Activated T-helper 1 cell treated with anti-CD3 and anti-CD28 coated beads, Interleukin-12 subunit alpha, Interleukin-12 subunit beta, Interleukin-2, Interleukin-4 antibody, amounts not matched to agents 30 ng/mL and 10 ng/mL and 1 ng/mL, durations not matched to agents 14 hours and 24 hours and 36 hours (primary cell): Measurements from ENCODE around the gene TAF4B. TPM values are rescaled to one million over a fixed set of nuclear protein-coding genes. Genes with fewer than 3 reads are reported as not detected.
"Not testable (repeated sequence)": the region's sequence is repeated elsewhere in the genome, so short reads cannot be mapped to it uniquely, and the experiment has no call there.

Source experiments
- DNase-seq: peaks from one replicate; pipeline ENCODE4 v3.0.0; 2021; ENCODE audit warnings: low spot score
- H3K27ac Mint-ChIP-seq: one replicate; pipeline ENCODE4 v1.8.0; 2021; ENCODE audit warnings: mild to moderate bottlenecking, mixed read lengths
- H3K27me3 Mint-ChIP-seq: one replicate; pipeline ENCODE4 v1.8.0; 2022; ENCODE audit warnings: mild to moderate bottlenecking, moderate library complexity, mixed read lengths; ENCODE audit not compliant: insufficient read depth
- H3K36me3 Mint-ChIP-seq: one replicate; pipeline ENCODE4 v1.8.0; 2021; ENCODE audit warnings: low read depth, mixed read lengths
- H3K4me1 Mint-ChIP-seq: one replicate; pipeline ENCODE4 v1.8.0; 2021; ENCODE audit warnings: low read depth, mixed read lengths
- H3K4me3 Mint-ChIP-seq: one replicate; pipeline ENCODE4 v1.8.0; 2021; ENCODE audit warnings: mild to moderate bottlenecking, moderate library complexity, mixed read lengths
- H3K9me3 Mint-ChIP-seq: one replicate; pipeline ENCODE4 v1.8.0; 2021; ENCODE audit warnings: mixed read lengths
- intact Hi-C: fragments of 100-400 bp; cut with micrococcal nuclease; formaldehyde crosslinking; loops from one replicate; pipeline ENCODE4 v1.15.1; 2024
- total RNA-seq: library from RNA; stranded (reverse); gene quantifications from 2 replicates; pipeline ENCODE4 v1.2.3, GENCODE V29; 2022

The TAF4B gene
- total RNA-seq, 1 donor from 2014 or later = 17.0 TPM

DNA sequence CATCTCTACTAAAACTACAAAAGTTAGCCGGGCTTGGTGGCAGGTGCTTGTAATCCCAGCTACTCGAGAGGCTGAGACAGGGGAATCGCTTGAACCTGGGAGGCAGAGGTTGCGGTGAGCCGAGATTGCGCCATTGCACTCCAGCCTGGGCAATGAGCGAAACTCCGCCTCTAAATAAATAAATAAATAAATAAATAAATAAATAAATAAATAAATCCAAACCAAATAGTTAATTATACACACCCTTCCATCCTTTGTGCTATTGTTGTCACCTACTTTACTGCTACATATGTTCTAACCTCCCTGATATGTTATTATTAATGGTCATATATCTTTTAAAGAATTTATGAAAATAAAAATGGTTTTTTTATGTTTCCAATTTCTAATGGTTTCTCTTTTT, 155.3 kb downstream of the TAF4B start:
- not testable (repeated sequence) for H3K36me3 Mint-ChIP-seq, H3K27ac Mint-ChIP-seq, H3K4me1 Mint-ChIP-seq, DNase-seq, H3K27me3 Mint-ChIP-seq, H3K4me3 Mint-ChIP-seq, H3K9me3 Mint-ChIP-seq
- intact Hi-C loops = loop anchor here (5.0 kb wide), 1 partner anchor 74 kb away; no protein-coding TSS in a partner anchor

DNA sequence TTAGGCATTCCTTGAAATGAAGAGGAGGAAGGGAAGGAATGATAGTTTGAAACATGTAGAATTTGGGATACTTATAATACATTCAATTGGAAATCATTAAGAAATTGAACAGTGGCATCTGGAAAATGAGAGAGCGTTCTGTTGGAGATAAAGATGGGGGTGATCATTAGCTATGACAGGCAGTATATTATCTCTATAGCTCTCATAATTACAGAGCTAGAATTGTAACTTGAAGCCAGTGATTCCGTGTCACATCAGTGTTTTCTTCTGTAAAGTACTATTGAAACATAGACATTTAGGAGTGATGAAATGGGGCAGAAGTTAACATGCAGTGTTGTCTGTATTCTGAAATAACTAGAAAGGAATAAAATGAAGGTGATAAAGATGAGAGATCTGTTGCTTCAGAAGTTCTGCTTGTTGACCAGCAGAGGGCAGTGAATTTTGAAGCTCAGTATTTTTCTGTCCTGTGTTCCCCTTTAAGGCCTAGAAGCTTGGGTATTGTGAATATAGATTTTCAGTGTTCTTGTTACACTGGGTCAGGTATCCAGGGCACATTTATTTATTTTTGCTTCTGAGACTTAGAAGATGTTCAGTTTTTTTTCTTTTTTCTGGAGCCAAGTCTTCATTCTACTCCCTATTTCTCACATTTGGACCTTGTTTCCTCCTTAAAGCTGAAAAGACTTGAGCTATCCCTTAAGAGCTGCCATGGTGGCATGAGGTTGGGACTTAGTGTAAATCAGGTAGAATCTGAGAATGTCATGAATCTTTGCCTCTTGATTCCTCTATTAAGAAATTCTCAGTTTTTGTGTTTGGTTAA, 157.4 kb downstream of the TAF4B start:
- no peaks in the 10 kb centered on the region for H3K27me3 Mint-ChIP-seq
- H3K4me1 Mint-ChIP-seq = no peaks in the 10 kb centered on the region
- no peaks in the 10 kb centered on the region for H3K36me3 Mint-ChIP-seq
- no peak overlapping the region for H3K4me3 Mint-ChIP-seq
- intact Hi-C loops = loop anchor here (1.0 to 5.0 kb wide), 3 partner anchors 76 to 266 kb away; no protein-coding TSS in a partner anchor
- H3K27ac Mint-ChIP-seq = no peak overlapping the region
- no peaks in the 10 kb centered on the region for H3K9me3 Mint-ChIP-seq
- DNase-seq = no peak

DNA sequence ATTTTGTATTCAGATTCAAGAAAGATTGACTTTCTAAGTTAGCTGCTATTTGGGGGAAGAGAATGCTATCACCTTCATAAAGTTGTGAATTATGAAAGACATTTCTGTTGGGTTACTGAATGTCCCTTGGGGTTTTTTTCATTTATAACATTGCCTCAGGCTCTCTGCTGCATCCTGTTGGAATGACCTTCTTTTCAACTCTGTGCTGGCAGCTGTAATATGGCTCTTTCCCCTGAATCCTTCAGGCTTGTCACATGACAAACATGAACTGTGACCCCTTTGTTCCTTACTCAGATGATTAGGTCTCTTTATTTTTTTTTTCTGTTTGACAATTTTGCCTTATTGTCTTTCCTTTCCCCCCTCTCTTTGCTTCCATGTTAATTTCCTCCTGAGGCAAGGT, 159.8 kb downstream of the TAF4B start:
- no peak overlapping the region for H3K4me3 Mint-ChIP-seq
- H3K36me3 Mint-ChIP-seq = peaks cover 7% of the 10 kb centered on the region
- H3K27ac Mint-ChIP-seq = no peak overlapping the region
- H3K9me3 Mint-ChIP-seq = no peaks in the 10 kb centered on the region
- DNase-seq = no peak
- no peaks in the 10 kb centered on the region for H3K4me1 Mint-ChIP-seq
- intact Hi-C loops = no loop called here
- no peaks in the 10 kb centered on the region for H3K27me3 Mint-ChIP-seq

DNA sequence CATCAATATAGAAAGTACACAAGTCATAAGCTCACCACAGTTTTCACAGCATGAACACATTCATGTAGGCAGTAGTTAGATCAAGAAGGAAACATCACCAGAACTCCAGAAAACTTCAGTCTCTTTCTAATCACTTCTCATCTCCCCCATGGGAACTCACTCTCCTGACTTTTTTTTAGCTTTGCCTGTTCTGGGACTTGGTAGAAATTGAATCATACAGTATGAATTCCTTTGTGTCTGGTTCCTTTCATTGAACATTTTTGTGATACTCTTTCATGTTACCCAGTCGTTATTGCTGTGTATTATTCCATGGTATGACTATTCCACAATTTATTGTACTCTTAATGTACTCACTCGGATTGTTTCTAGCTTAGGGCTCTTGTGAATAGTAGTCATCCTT, 160.2 kb downstream of the TAF4B start:
- Mint-ChIP-seq H3K4me1 (no peaks in the 10 kb centered on the region), H3K27ac (no peak overlapping the region), H3K36me3 (peaks cover 7% of the 10 kb centered on the region), H3K27me3 (no peaks in the 10 kb centered on the region), H3K9me3 (no peaks in the 10 kb centered on the region), H3K4me3 (no peak overlapping the region)
- intact Hi-C loops = no loop called here
- DNase-seq = no peak

DNA sequence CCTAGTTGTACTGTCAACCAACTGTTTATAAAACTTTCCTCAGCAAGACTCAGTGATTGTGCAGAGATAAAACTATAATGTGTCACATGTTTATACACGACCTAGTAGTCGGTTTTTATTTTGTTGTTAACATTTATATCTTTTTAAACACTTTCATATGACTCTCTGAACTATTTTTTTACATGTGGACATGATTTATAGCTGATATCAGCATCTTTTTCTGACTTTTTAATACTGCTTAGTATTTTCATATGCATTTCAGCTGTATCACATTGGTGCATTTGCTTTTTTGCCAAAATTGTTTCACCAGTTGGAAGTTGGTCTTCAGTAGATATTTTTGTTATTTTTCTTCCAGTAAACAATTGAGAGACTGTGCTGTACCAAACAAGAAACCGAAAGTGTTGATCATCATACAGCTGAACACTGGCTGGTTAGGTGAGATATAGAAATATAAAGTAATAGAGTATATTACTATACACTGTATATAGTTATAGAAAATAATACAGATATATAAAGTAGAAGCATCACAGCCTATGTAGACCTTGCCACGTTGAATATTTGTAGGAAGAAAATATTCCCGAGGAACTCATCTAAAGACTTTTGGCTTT, 167.9 kb downstream of the TAF4B start:
- H3K27me3 Mint-ChIP-seq = no peaks in the 10 kb centered on the region
- no peak overlapping the region for H3K4me3 Mint-ChIP-seq
- H3K9me3 Mint-ChIP-seq = no peaks in the 10 kb centered on the region
- H3K36me3 Mint-ChIP-seq = peaks cover 7% of the 10 kb centered on the region
- H3K27ac Mint-ChIP-seq = no peak overlapping the region
- intact Hi-C loops = no loop called here
- DNase-seq = no peak
- no peaks in the 10 kb centered on the region for H3K4me1 Mint-ChIP-seq

DNA sequence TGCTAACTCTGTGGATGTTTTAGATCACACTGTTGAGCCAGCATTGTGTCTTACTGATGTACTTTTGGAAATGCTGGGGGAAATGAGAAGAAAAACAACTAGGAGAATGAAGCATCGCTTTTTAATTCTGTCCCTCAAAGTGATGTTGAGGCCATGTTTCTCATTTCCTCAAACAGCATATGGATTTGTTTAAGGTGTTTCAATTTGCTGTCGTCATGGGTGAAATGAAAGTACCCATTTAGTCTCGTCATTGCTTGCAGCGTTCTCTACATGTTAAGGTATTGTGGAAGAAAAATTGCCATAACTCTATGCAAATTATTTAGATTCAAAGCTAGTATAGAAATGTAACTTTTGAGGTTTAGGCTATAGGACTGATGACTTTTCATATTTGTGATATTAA, 170.8 kb downstream of the TAF4B start:
- H3K4me1 Mint-ChIP-seq = no peaks in the 10 kb centered on the region
- intact Hi-C loops = no loop called here
- no peaks in the 10 kb centered on the region for H3K9me3 Mint-ChIP-seq
- H3K27ac Mint-ChIP-seq = no peak overlapping the region
- no peaks in the 10 kb centered on the region for H3K27me3 Mint-ChIP-seq
- DNase-seq = no peak
- no peaks in the 10 kb centered on the region for H3K36me3 Mint-ChIP-seq
- no peak overlapping the region for H3K4me3 Mint-ChIP-seq

DNA sequence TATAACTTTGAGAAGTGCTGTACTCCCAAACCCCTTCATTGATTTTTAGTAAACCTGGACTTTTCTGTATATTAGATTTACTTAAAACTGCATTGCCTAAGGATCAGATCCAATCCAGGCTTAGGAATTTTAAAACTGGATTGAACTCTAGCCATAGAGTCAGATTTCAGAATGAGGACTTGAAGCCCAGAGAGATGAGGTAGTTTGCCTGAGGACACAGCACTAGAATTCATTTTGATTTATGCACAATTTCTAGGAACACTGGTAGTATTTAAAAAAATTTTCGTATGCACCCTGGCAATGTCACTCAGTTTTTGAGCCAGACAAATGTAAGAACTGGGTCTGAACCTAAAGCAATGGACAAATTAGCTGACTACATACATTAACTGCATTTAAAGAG, 177.2 kb downstream of the TAF4B start:
- Mint-ChIP-seq H3K27ac (no peak overlapping the region), H3K9me3 (no peaks in the 10 kb centered on the region), H3K27me3 (no peaks in the 10 kb centered on the region), H3K36me3 (no peaks in the 10 kb centered on the region), H3K4me1 (no peaks in the 10 kb centered on the region), H3K4me3 (no peak overlapping the region)
- intact Hi-C loops = no loop called here
- DNase-seq = no peak

DNA sequence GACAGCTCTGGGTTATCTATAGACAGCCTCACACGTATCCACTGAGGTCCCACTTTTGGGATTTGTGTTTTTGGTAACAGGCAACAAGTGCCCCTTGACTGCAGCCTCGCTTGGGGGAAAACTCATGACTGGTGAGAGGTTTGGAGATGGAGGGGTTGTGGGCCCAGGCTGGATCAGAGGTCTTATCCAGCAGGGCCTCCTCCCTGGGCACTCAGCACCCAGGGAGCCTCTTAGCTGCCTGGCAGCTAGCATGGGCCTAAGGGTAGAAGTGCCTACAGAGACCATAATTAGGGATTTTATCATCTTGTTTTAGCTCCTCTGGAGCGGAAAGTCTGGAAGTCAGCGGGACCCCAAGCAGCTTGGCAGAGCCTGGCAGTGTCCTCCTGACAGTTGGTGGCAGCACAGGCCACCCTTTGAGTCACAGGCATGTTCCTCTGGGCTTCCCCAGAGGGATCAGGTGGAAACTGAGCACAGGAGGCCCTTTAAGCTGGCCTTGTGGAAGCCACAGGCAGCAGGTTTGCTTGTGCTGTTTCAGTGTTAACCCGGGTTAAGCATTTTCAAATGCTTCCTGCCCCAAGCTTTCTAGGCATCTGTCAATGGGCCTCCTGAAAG, 179.1 kb downstream of the TAF4B start:
- Mint-ChIP-seq H3K9me3 (no peaks in the 10 kb centered on the region), H3K4me3 (no peak overlapping the region), H3K36me3 (no peaks in the 10 kb centered on the region), H3K27me3 (no peaks in the 10 kb centered on the region), H3K4me1 (no peaks in the 10 kb centered on the region), H3K27ac (no peak overlapping the region)
- intact Hi-C loops = loop anchor here (1.0 kb wide), 1 partner anchor 244 kb away; no protein-coding TSS in a partner anchor
- DNase-seq = no peak

DNA sequence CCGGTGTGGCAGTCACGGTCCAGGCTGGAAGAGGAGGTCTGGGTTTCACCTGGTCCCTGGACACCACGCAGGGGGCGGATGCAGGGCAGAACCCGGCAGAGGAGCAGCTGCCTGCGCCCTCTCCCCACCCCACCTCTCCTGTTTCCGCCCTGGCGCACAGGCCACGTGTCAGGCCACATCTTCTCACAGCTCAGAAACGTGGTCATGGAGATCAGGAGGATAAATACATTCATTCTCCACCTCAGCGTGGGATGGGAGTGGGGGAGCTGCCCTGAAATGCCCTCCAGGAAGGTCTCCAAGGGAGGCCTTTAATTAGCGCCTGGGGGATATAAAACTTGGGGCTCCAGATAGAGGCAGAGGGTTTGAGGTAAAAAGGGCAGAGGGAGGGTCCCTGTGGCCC, 180.1 kb downstream of the TAF4B start:
- no peaks in the 10 kb centered on the region for H3K27me3 Mint-ChIP-seq
- no peak overlapping the region for H3K27ac Mint-ChIP-seq
- intact Hi-C loops = no loop called here
- no peak for DNase-seq
- no peaks in the 10 kb centered on the region for H3K4me1 Mint-ChIP-seq
- no peaks in the 10 kb centered on the region for H3K9me3 Mint-ChIP-seq
- no peaks in the 10 kb centered on the region for H3K36me3 Mint-ChIP-seq
- no peak overlapping the region for H3K4me3 Mint-ChIP-seq

DNA sequence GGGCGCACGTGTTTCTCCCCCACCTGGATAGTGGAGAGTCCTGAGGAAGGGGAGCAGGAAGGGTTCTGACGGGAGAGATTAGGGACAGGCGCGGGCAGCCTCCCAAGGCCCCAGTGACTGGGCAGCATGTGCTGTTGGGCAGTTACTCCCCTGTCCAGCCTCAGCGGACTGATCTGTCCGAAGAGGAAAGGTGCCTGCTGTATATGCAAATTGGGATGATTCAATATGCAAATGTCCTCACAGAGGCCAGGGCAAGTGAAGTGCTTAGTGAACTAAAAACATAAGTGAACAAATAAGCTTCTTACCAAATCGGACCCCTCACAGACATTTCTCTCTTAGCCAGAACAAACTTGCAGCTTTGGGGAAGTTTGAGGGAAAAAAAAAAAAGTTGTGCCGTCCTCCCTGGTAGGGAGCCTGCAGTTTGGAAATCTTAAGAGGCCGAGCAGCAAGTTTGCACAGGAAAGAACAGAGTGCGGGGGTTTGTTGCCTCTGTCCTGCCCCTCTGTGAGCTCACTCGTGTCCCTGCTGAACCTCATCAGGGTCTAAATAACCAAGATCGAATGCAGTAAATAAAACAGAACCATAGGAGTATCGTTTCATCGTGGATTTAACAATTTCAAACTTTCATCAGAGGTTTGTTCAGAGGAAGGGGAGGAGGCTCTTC, 180.7 kb downstream of the TAF4B start:
- Mint-ChIP-seq H3K4me1 (no peaks in the 10 kb centered on the region), H3K9me3 (no peaks in the 10 kb centered on the region)

DNA sequence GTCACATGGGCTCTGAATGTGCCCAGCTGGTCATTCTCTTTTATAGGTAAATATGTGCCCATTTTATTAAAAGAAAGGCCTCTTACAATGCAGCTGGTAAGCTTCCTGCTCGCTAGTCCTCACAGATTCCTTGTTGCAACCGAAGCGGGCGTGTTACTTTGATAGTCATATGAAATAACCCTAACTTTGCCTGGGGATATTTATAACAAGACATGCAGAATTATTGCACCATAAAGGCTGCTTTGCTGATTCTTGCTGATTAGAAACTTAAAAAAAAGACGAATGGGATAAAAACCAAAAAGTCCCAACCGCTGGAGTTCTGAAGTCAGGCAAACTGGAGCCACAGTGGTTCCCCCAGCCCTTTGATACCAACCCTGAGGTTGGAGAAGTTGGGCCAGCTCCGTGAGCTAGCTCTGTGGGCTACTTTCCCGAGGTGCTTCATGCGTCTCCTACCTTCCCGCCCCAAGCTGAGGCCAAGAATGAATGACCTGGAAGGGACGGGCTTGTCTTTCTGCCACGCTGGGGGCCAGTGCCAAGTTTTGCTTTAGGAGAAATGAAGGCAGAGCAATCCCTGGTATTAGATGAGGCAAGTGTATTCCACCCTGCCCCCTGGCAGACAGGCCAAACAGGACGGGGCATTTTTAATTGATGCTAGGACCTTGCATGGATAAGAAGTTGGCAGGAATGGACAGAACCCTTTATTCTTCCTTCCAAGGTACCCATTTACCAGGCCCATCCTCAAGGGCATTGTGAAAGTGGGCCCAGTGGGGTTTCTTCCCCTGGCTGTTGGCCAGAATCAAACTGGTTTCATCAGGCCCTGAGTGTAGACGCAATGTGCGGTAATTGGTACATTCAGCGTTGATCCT, 181.7 kb downstream of the TAF4B start:
- no peaks in the 10 kb centered on the region for H3K4me1 Mint-ChIP-seq
- intact Hi-C loops = no loop called here
- no peak for DNase-seq
- H3K27me3 Mint-ChIP-seq = no peaks in the 10 kb centered on the region
- no peak overlapping the region for H3K4me3 Mint-ChIP-seq
- no peak overlapping the region for H3K27ac Mint-ChIP-seq
- no peaks in the 10 kb centered on the region for H3K9me3 Mint-ChIP-seq
- H3K36me3 Mint-ChIP-seq = no peaks in the 10 kb centered on the region

More for the DNA sequence above, 180.7 kb downstream of the TAF4B start:
- H3K4me3 Mint-ChIP-seq = no peak overlapping the region
- DNase-seq = no peak
- no peak overlapping the region for H3K27ac Mint-ChIP-seq
- no peaks in the 10 kb centered on the region for H3K27me3 Mint-ChIP-seq
- intact Hi-C loops = no loop called here
- no peaks in the 10 kb centered on the region for H3K36me3 Mint-ChIP-seq

DNA sequence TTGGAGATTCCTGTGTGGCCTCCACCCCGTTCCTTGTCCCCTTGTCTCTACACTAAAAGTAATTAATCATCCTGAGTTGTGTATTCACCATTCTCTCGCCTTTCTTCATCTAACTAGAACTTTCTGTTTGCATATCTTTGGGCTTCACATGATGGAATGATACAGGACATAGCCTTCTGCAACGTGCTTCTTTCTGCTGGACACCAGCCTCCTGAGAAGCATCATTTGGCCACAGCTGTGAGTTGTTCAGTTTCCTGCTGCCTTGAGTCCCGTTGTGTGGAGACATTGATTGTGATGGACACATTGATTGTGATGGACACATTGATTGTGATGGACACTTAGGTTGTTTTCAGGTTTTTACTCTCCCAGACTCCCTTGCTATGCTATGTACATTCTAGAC, 182.8 kb downstream of the TAF4B start:
- intact Hi-C loops = no loop called here

More for the DNA sequence above, 182.8 kb downstream of the TAF4B start:
- no peaks in the 10 kb centered on the region for H3K36me3 Mint-ChIP-seq
- no peak overlapping the region for H3K27ac Mint-ChIP-seq
- H3K9me3 Mint-ChIP-seq = no peaks in the 10 kb centered on the region
- no peak for DNase-seq
- H3K27me3 Mint-ChIP-seq = no peaks in the 10 kb centered on the region
- H3K4me1 Mint-ChIP-seq = no peaks in the 10 kb centered on the region
- H3K4me3 Mint-ChIP-seq = no peak overlapping the region
